ENCODE measurements around the gene NBL1. TPM values are rescaled to one million over a fixed set of nuclear protein-coding genes. Genes with fewer than 3 reads are reported as not detected.

The NBL1 gene
- total RNA-seq, 2 donors from 2014 or later, result 22.4 to 51.9 TPM

GRCh38 chr1:19688041-19688842, 44.1 kb downstream of the NBL1 start:
- peak in 1 of 2 donors; percentile 37 for ATAC-seq (replicated peaks in 1 of 2)
- Mint-ChIP-seq H3K27me3 (ENCODE audit: low read depth) (no peaks in the 10 kb centered on the region), H3K9me3 (peaks cover 0 to 7% of the 10 kb centered on the region in 2 donors), H3K27ac (peak overlapping the region; percentile 6), H3K4me1 (ENCODE audit: low read depth) (peaks cover 25% of the 10 kb centered on the region), H3K36me3 (ENCODE audit: insufficient read depth in 2 of 2) (peaks cover 11 to 18% of the 10 kb centered on the region in 2 donors), H3K4me3 (no peak overlapping the region)
- no peak for DNase-seq

- no peak for DNase-seq
- Mint-ChIP-seq H3K4me1 (ENCODE audit: low read depth) (peaks cover 25% of the 10 kb centered on the region), H3K27ac (no peak overlapping the region), H3K36me3 (ENCODE audit: insufficient read depth in 2 of 2) (peaks cover 11 to 18% of the 10 kb centered on the region in 2 donors), H3K9me3 (peaks cover 0 to 7% of the 10 kb centered on the region in 2 donors), H3K4me3 (no peak overlapping the region), H3K27me3 (ENCODE audit: low read depth) (no peaks in the 10 kb centered on the region)
- no peak for ATAC-seq (replicated peaks in 1 of 2)
These were observed 45.1 kb downstream of the NBL1 start for GRCh38 chr1:19689085-19689757.

- H3K36me3 Mint-ChIP-seq (ENCODE audit: insufficient read depth in 2 of 2), result peaks cover 11 to 18% of the 10 kb centered on the region in 2 donors
- H3K4me1 Mint-ChIP-seq (ENCODE audit: low read depth), result peaks cover 25% of the 10 kb centered on the region
- no peak overlapping the region for H3K27ac Mint-ChIP-seq
- H3K9me3 Mint-ChIP-seq, result peaks cover 0 to 7% of the 10 kb centered on the region in 2 donors
- H3K27me3 Mint-ChIP-seq (ENCODE audit: low read depth), result no peaks in the 10 kb centered on the region
- ATAC-seq (replicated peaks in 1 of 2) (no peak), DNase-seq (peak in 1 of 2 donors; percentile 4)
- no peak overlapping the region for H3K4me3 Mint-ChIP-seq
These were observed 45.7 kb downstream of the NBL1 start for GRCh38 chr1:19689856-19690255.

GRCh38 chr1:19690342-19690741, 46.2 kb downstream of the NBL1 start:
- Mint-ChIP-seq H3K27ac (no peak overlapping the region), H3K27me3 (ENCODE audit: low read depth) (no peaks in the 10 kb centered on the region), H3K4me3 (peak overlapping the region in 1 of 2 donors; percentile 24), H3K9me3 (peaks cover 0 to 7% of the 10 kb centered on the region in 2 donors), H3K36me3 (ENCODE audit: insufficient read depth in 2 of 2) (peaks cover 11 to 18% of the 10 kb centered on the region in 2 donors), H3K4me1 (ENCODE audit: low read depth) (peaks cover 25% of the 10 kb centered on the region)
- no peak for DNase-seq
- ATAC-seq (replicated peaks in 1 of 2), result no peak

- Mint-ChIP-seq H3K27me3 (ENCODE audit: low read depth) (no peaks in the 10 kb centered on the region), H3K4me3 (no peak overlapping the region), H3K36me3 (ENCODE audit: insufficient read depth in 2 of 2) (peaks cover 9 to 14% of the 10 kb centered on the region in 2 donors), H3K27ac (no peak overlapping the region), H3K4me1 (ENCODE audit: low read depth) (peaks cover 12% of the 10 kb centered on the region), H3K9me3 (peaks cover 0 to 2% of the 10 kb centered on the region in 2 donors)
- DNase-seq, result no peak
- no peak for ATAC-seq (replicated peaks in 1 of 2)
These were observed 50.2 kb downstream of the NBL1 start for GRCh38 chr1:19694298-19694697.

GRCh38 chr1:19695772-19696171, 51.7 kb downstream of the NBL1 start:
- ATAC-seq (replicated peaks in 1 of 2) (no peak), DNase-seq (no peak)
- Mint-ChIP-seq H3K4me3 (no peak overlapping the region), H3K4me1 (ENCODE audit: low read depth) (peaks cover 9% of the 10 kb centered on the region), H3K9me3 (no peaks in the 10 kb centered on the region), H3K27ac (no peak overlapping the region), H3K27me3 (ENCODE audit: low read depth) (no peaks in the 10 kb centered on the region), H3K36me3 (ENCODE audit: insufficient read depth in 2 of 2) (peaks cover 4 to 9% of the 10 kb centered on the region in 2 donors)

- Mint-ChIP-seq H3K27me3 (ENCODE audit: low read depth) (no peaks in the 10 kb centered on the region), H3K27ac (no peak overlapping the region), H3K4me3 (no peak overlapping the region), H3K36me3 (ENCODE audit: insufficient read depth in 2 of 2) (peaks cover 1 to 3% of the 10 kb centered on the region in 2 donors), H3K9me3 (no peaks in the 10 kb centered on the region), H3K4me1 (ENCODE audit: low read depth) (peaks cover 9% of the 10 kb centered on the region)
- ATAC-seq (replicated peaks in 1 of 2) (no peak), DNase-seq (no peak)
These were observed 52.7 kb downstream of the NBL1 start for GRCh38 chr1:19696820-19697219.

GRCh38 chr1:19698181-19698580, 54.1 kb downstream of the NBL1 start:
- ATAC-seq (replicated peaks in 1 of 2) (no peak), DNase-seq (no peak)
- Mint-ChIP-seq H3K27ac (no peak overlapping the region), H3K27me3 (ENCODE audit: low read depth) (no peaks in the 10 kb centered on the region), H3K4me1 (ENCODE audit: low read depth) (peaks cover 9% of the 10 kb centered on the region), H3K9me3 (no peaks in the 10 kb centered on the region), H3K4me3 (no peak overlapping the region), H3K36me3 (ENCODE audit: insufficient read depth in 2 of 2) (peaks cover 0 to 3% of the 10 kb centered on the region in 2 donors)

GRCh38 chr1:19700079-19700777, 56.1 kb downstream of the NBL1 start:
- no peak overlapping the region for H3K27ac Mint-ChIP-seq
- peaks cover 0 to 3% of the 10 kb centered on the region in 2 donors for H3K36me3 Mint-ChIP-seq (ENCODE audit: insufficient read depth in 2 of 2)
- ATAC-seq (replicated peaks in 1 of 2), result no peak

GRCh38 chr1:19703280-19703679, 59.2 kb downstream of the NBL1 start:
- Mint-ChIP-seq H3K4me1 (ENCODE audit: low read depth) (peaks cover 15% of the 10 kb centered on the region), H3K9me3 (no peaks in the 10 kb centered on the region), H3K4me3 (no peak overlapping the region), H3K36me3 (ENCODE audit: insufficient read depth in 2 of 2) (no peaks in the 10 kb centered on the region), H3K27me3 (ENCODE audit: low read depth) (no peaks in the 10 kb centered on the region), H3K27ac (no peak overlapping the region)
- DNase-seq (no peak), ATAC-seq (replicated peaks in 1 of 2) (no peak)

More at GRCh38 chr1:19700079-19700777, 56.1 kb downstream of the NBL1 start:
- DNase-seq, result no peak
- H3K4me3 Mint-ChIP-seq, result no peak overlapping the region
- peaks cover 15% of the 10 kb centered on the region for H3K4me1 Mint-ChIP-seq (ENCODE audit: low read depth)
- H3K9me3 Mint-ChIP-seq, result no peaks in the 10 kb centered on the region
- H3K27me3 Mint-ChIP-seq (ENCODE audit: low read depth), result no peaks in the 10 kb centered on the region

GRCh38 chr1:19704247-19705113, 60.4 kb downstream of the NBL1 start:
- H3K4me3 Mint-ChIP-seq, result no peak overlapping the region
- peak; percentile 49 to 66 for DNase-seq
- peak; percentile 60 to 67 for ATAC-seq (replicated peaks in 1 of 2)
- H3K4me1 Mint-ChIP-seq (ENCODE audit: low read depth), result peaks cover 25% of the 10 kb centered on the region
- no peaks in the 10 kb centered on the region for H3K9me3 Mint-ChIP-seq
- H3K36me3 Mint-ChIP-seq (ENCODE audit: insufficient read depth in 2 of 2), result no peaks in the 10 kb centered on the region
- H3K27ac Mint-ChIP-seq, result no peak overlapping the region
- H3K27me3 Mint-ChIP-seq (ENCODE audit: low read depth), result no peaks in the 10 kb centered on the region

GRCh38 chr1:19705464-19705863, 61.4 kb downstream of the NBL1 start:
- ATAC-seq (replicated peaks in 1 of 2), result no peak
- Mint-ChIP-seq H3K9me3 (no peaks in the 10 kb centered on the region), H3K27ac (no peak overlapping the region), H3K4me3 (no peak overlapping the region), H3K36me3 (ENCODE audit: insufficient read depth in 2 of 2) (peaks cover 2 to 3% of the 10 kb centered on the region in 2 donors), H3K4me1 (ENCODE audit: low read depth) (peaks cover 24% of the 10 kb centered on the region), H3K27me3 (ENCODE audit: low read depth) (no peaks in the 10 kb centered on the region)
- DNase-seq, result no peak

Measured in activated T-cell treated with anti-CD3 and anti-CD28 coated beads, Interleukin-2, amount 50 U/mL, for 72 hours (primary cell).